Measurements from ENCODE around the gene TAAR9.

The TAAR9 gene, protein sequence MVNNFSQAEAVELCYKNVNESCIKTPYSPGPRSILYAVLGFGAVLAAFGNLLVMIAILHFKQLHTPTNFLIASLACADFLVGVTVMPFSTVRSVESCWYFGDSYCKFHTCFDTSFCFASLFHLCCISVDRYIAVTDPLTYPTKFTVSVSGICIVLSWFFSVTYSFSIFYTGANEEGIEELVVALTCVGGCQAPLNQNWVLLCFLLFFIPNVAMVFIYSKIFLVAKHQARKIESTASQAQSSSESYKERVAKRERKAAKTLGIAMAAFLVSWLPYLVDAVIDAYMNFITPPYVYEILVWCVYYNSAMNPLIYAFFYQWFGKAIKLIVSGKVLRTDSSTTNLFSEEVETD

GRCh38 chr6:132537977-132538376 is at the start of gene TAAR9:
Gene TAAR9 (plus strand): TSS chr6:132538277. CDS start chr6:132538290, 13 bp downstream.
- no peak for TF ChIP-seq CTCF (conservative IDR thresholded peaks at IDR 0.05; ENCODE audit: low read depth, low read length)
- H3K9ac ChIP-seq, result no peak within 1 kb of the TSS
- no peak within 1 kb of the TSS for H3K27ac ChIP-seq
- no peaks in the 10 kb centered on the region for H3K4me1 ChIP-seq (ENCODE audit: low read depth, poor library complexity, severe bottlenecking)
- H3K4me2 ChIP-seq, result no peak within 1 kb of the TSS
- no peaks in the 10 kb centered on the region for H3K79me2 ChIP-seq (ENCODE audit: insufficient read depth, low read depth)
- no peak within 1 kb of the TSS for H2AFZ ChIP-seq (ENCODE audit: low read depth)
- no peaks in the 10 kb centered on the region for H4K20me1 ChIP-seq (ENCODE audit: insufficient read depth)
- no peaks in the 10 kb centered on the region for H3K36me3 ChIP-seq (ENCODE audit: insufficient read depth)
- no peaks in the 10 kb centered on the region for H3K27me3 ChIP-seq (ENCODE audit: insufficient read depth, low read depth)
- no peak within 1 kb of the TSS for H3K4me3 ChIP-seq (IDR thresholded peaks at IDR 0.05; ENCODE audit: insufficient read depth, low read depth, low read length)

- Histone ChIP-seq H3K79me2 (ENCODE audit: insufficient read depth, low read depth) (peaks cover 7% of the 10 kb centered on the region; the same call in 1 of the 2 replicates), H3K27me3 (ENCODE audit: insufficient read depth, low read depth) (no peaks in the 10 kb centered on the region), H4K20me1 (ENCODE audit: insufficient read depth) (no peaks in the 10 kb centered on the region; the same call in 1 of the 2 replicates), H3K4me1 (ENCODE audit: low read depth, poor library complexity, severe bottlenecking) (peaks cover 1% of the 10 kb centered on the region), H3K9ac (no peak overlapping the region), H3K4me2 (no peak overlapping the region), H3K36me3 (ENCODE audit: insufficient read depth) (no peaks in the 10 kb centered on the region), H2AFZ (ENCODE audit: low read depth) (no peak overlapping the region), H3K27ac (no peak overlapping the region), H3K4me3 (IDR thresholded peaks at IDR 0.05; ENCODE audit: insufficient read depth, low read depth, low read length) (no peak overlapping the region)
- no peak for TF ChIP-seq CTCF (conservative IDR thresholded peaks at IDR 0.05; ENCODE audit: low read depth, low read length)
Measured at GRCh38 chr6:132489376-132489775, 48.7 kb upstream of the TAAR9 start.

DNA sequence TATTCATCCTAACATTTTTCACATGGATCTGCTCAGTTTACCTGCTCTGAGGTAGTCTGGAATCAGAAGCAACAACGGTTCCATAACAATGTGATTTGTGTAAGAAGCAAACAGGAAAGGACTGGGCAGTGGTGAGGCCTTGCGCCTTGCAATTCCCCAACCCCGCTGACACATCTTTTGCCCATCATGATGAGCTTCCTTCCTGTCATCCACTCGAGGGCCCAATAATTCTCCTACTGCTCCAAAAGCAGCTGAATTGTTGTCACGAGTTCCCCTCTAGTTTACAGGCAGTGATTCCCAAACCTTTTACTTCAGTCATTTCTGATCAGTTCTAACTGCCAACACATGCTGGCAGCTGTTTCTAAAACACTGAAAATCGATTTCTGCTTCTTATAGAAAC is 48.1 kb upstream of the TAAR9 start:
- Histone ChIP-seq H3K4me2 (no peak overlapping the region), H3K79me2 (ENCODE audit: insufficient read depth, low read depth) (peaks cover 8% of the 10 kb centered on the region; the same call in 1 of the 2 replicates), H3K9ac (no peak overlapping the region), H3K4me1 (ENCODE audit: low read depth, poor library complexity, severe bottlenecking) (peaks cover 8% of the 10 kb centered on the region), H4K20me1 (ENCODE audit: insufficient read depth) (no peaks in the 10 kb centered on the region), H3K27ac (no peak overlapping the region), H3K4me3 (IDR thresholded peaks at IDR 0.05; ENCODE audit: insufficient read depth, low read depth, low read length) (no peak overlapping the region), H2AFZ (ENCODE audit: low read depth) (no peak overlapping the region), H3K36me3 (ENCODE audit: insufficient read depth) (no peaks in the 10 kb centered on the region), H3K27me3 (ENCODE audit: insufficient read depth, low read depth) (no peaks in the 10 kb centered on the region)
- TF ChIP-seq CTCF (conservative IDR thresholded peaks at IDR 0.05; ENCODE audit: low read depth, low read length), result no peak

DNA sequence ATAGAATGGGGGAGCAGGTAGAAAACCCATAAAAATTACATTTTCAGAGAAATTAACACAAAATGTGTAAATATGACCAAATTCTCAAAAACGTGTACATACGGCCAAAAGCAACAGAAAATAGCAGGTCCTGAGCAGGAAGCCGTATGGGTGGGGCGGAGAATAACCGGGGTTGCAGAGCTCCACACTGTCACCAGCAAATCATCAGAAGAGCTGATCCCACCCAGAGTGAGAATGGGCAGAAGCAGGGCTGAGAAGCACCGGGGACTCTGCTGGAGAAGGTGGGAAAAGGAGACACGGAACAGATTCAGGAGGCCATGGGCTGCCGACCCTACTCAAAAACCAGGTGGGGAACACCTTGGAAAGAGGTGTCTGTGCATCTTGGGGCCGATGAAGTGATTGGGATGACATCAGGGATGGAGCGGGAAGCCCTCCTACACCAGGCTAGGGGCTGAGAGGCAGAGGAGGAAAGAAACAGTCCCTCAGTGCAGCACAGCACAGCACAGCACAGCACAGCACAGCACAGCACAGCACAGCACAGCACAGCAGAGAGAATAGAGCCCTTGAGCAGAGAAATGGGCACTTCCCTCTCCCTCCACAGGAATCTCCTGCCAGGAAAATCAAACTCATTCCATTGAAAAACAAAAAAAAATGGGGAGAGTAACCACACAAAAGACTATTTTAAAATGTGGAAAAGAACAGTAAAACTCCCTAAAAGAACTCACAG is 47.4 kb upstream of the TAAR9 start:
- H3K27me3 ChIP-seq (ENCODE audit: insufficient read depth, low read depth), result no peaks in the 10 kb centered on the region
- no peak overlapping the region for H3K9ac ChIP-seq
- H3K79me2 ChIP-seq (ENCODE audit: insufficient read depth, low read depth), result peaks cover 8% of the 10 kb centered on the region; the same call in 1 of the 2 replicates
- H4K20me1 ChIP-seq (ENCODE audit: insufficient read depth), result no peaks in the 10 kb centered on the region
- TF ChIP-seq CTCF (conservative IDR thresholded peaks at IDR 0.05; ENCODE audit: low read depth, low read length), result no peak
- H3K4me3 ChIP-seq (IDR thresholded peaks at IDR 0.05; ENCODE audit: insufficient read depth, low read depth, low read length), result no peak overlapping the region
- no peak overlapping the region for H3K4me2 ChIP-seq
- H2AFZ ChIP-seq (ENCODE audit: low read depth), result no peak overlapping the region
- H3K27ac ChIP-seq, result no peak overlapping the region
- no peaks in the 10 kb centered on the region for H3K36me3 ChIP-seq (ENCODE audit: insufficient read depth)
- H3K4me1 ChIP-seq (ENCODE audit: low read depth, poor library complexity, severe bottlenecking), result peaks cover 14% of the 10 kb centered on the region
